Stomach smooth muscle (tissue), 2 donors: ENCODE data around the gene MORF4L2.

Source experiments
- H3K27ac ChIP-seq: one replicate; pipeline ENCODE4 v1.7.0; 2013; ENCODE audit warnings: mild to moderate bottlenecking, low read length, inconsistent platforms
- H3K27me3 ChIP-seq, 2 donors: one replicate each; pipeline ENCODE4 v1.7.0; 2013; ENCODE audit warnings: low read length in 2 of 2; ENCODE audit not compliant: insufficient read depth in 2 of 2, control insufficient read depth in 1 of 2
- H3K36me3 ChIP-seq, 2 donors: one replicate each; pipeline ENCODE4 v1.7.0; 2013; ENCODE audit warnings: low read length in 2 of 2; ENCODE audit not compliant: control insufficient read depth in 2 of 2, insufficient read depth in 2 of 2
- H3K4me1 ChIP-seq: one replicate; pipeline ENCODE4 v1.7.0; 2013; ENCODE audit warnings: low read length; ENCODE audit not compliant: control insufficient read depth, insufficient read depth
- H3K4me3 ChIP-seq, 2 donors: one replicate each; pipeline ENCODE4 v1.7.0; 2013; ENCODE audit warnings: low read length in 2 of 2
- H3K9ac ChIP-seq, 2 donors: one replicate each; pipeline ENCODE4 v1.7.0; 2013; ENCODE audit warnings: low read length in 2 of 2, mild to moderate bottlenecking in 1 of 2
- H3K9me3 ChIP-seq, 2 donors: one replicate each; pipeline ENCODE4 v1.7.0; 2013; ENCODE audit warnings: low read length in 2 of 2; ENCODE audit not compliant: control insufficient read depth in 2 of 2
- donor health status: healthy.
- donor health status: Pancreatic carcinoma.

Gene MORF4L2

GRCh38 chrX:103716962-103717361 lies 30.5 kb upstream of the MORF4L2 start:
- no peaks in the 10 kb centered on the region for H3K9me3 ChIP-seq
- no peak overlapping the region for H3K4me3 ChIP-seq
- no peak overlapping the region for H3K27ac ChIP-seq
- no peak overlapping the region for H3K9ac ChIP-seq
- no peaks in the 10 kb centered on the region for H3K4me1 ChIP-seq
- no peaks in the 10 kb centered on the region for H3K36me3 ChIP-seq
- H3K27me3 ChIP-seq, result peaks cover 0 to 11% of the 10 kb centered on the region in 2 donors

- Histone ChIP-seq H3K4me3 (no peak within 1 kb of the TSS), H3K4me1 (no peaks in the 10 kb centered on the region), H3K9me3 (no peaks in the 10 kb centered on the region), H3K36me3 (no peaks in the 10 kb centered on the region), H3K27ac (no peak within 1 kb of the TSS), H3K9ac (no peak within 1 kb of the TSS), H3K27me3 (peaks cover 0 to 8% of the 10 kb centered on the region in 2 donors)
These were observed 24.1 kb upstream of the MORF4L2 start, which contains the start of gene TMEM31 for GRCh38 chrX:103710609-103711008. TSS of gene TMEM31 (plus strand) at chrX:103710909. CDS start at chrX:103712259, 1,350 bp downstream.

GRCh38 chrX:103704863-103705262 lies 18.4 kb upstream of the MORF4L2 start:
- Histone ChIP-seq H3K27ac (no peak overlapping the region), H3K36me3 (no peaks in the 10 kb centered on the region), H3K9ac (no peak overlapping the region), H3K4me3 (no peak overlapping the region), H3K9me3 (no peaks in the 10 kb centered on the region), H3K27me3 (peaks cover 0 to 10% of the 10 kb centered on the region in 2 donors), H3K4me1 (no peaks in the 10 kb centered on the region)

- Histone ChIP-seq H3K36me3 (no peaks in the 10 kb centered on the region), H3K27ac (no peak overlapping the region), H3K4me1 (no peaks in the 10 kb centered on the region), H3K9me3 (no peaks in the 10 kb centered on the region), H3K4me3 (no peak overlapping the region), H3K9ac (no peak overlapping the region), H3K27me3 (peaks cover 0 to 6% of the 10 kb centered on the region in 2 donors)
These were observed 12.7 kb upstream of the MORF4L2 start for GRCh38 chrX:103699243-103699642.

- no peak overlapping the region for H3K4me3 ChIP-seq
- no peaks in the 10 kb centered on the region for H3K4me1 ChIP-seq
- H3K9me3 ChIP-seq, result no peaks in the 10 kb centered on the region
- no peaks in the 10 kb centered on the region for H3K36me3 ChIP-seq
- H3K27ac ChIP-seq, result no peak overlapping the region
- H3K9ac ChIP-seq, result no peak overlapping the region
- peaks cover 0 to 11% of the 10 kb centered on the region in 2 donors for H3K27me3 ChIP-seq
These were observed 11.2 kb upstream of the MORF4L2 start for GRCh38 chrX:103697687-103698086.

DNA sequence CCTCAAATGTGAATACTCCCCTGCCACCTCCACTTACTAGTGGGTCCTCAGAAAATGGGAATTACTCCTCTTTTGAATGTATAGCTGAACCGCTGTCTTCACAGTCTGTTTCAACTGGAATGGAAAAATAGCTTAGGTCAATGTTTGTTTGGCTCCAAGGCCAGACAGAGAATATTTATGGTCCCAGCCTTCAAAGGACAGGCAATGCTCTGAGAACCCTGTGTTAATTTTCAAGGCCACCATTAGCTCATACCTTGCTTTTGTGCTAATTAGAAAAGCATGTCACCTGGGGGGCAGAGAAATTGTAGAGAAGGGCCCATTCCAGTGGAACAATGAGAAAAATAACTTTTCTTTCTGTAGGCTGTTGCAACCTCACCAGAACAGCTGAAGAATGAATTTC lies 4.6 kb upstream of the MORF4L2 start:
- Histone ChIP-seq H3K36me3 (no peaks in the 10 kb centered on the region), H3K27me3 (peaks cover 0 to 16% of the 10 kb centered on the region in 2 donors), H3K4me1 (no peaks in the 10 kb centered on the region), H3K9ac (no peak overlapping the region), H3K4me3 (no peak overlapping the region), H3K9me3 (no peaks in the 10 kb centered on the region), H3K27ac (no peak overlapping the region)

GRCh38 chrX:103688946-103689345 lies 2.4 kb upstream of the MORF4L2 start:
- H3K4me3 ChIP-seq, result no peak overlapping the region

DNA sequence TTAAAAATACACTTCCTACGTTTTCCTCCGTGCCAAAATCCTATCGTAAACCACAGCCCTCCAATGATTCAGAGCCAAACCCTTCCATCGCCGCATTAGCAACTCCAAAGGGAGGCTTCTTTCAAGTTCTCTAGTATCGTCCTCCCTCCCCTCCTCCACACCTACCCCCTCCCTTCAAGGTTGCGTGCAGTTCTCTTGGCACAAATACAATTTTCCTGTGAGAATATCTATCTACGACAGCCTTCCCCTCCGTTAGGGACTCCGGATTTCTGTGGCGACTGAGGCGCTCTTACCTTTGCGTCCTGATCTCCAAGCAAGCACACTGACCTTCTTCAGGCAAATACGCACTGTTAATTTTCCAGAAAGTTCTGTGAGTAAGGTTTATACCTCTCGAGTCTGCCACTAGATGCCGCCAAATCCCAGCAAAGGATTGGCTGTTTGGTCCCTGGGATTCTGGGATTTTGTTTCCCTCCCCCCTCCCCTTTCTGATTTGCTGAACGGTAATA lies 1.2 kb upstream of the MORF4L2 start:
- Histone ChIP-seq H3K9me3 (no peaks in the 10 kb centered on the region), H3K4me1 (no peaks in the 10 kb centered on the region), H3K36me3 (peaks cover 0 to 11% of the 10 kb centered on the region in 2 donors), H3K27me3 (peaks cover 0 to 6% of the 10 kb centered on the region in 2 donors), H3K27ac (peak overlapping the region; percentile 96), H3K4me3 (peak overlapping the region; percentile 80 to 83), H3K9ac (peak overlapping the region; percentile 94 to 97)

More at GRCh38 chrX:103688946-103689345, 2.4 kb upstream of the MORF4L2 start:
- no peaks in the 10 kb centered on the region for H3K4me1 ChIP-seq
- peak overlapping the region; percentile 96 for H3K27ac ChIP-seq
- no peak overlapping the region for H3K9ac ChIP-seq
- peaks cover 0 to 7% of the 10 kb centered on the region in 2 donors for H3K36me3 ChIP-seq
- no peaks in the 10 kb centered on the region for H3K9me3 ChIP-seq
- H3K27me3 ChIP-seq, result peaks cover 0 to 12% of the 10 kb centered on the region in 2 donors

- Histone ChIP-seq H3K27ac (peak overlapping the region; percentile 96), H3K27me3 (peaks cover 0 to 2% of the 10 kb centered on the region in 2 donors), H3K4me1 (no peaks in the 10 kb centered on the region), H3K9ac (peak overlapping the region; percentile 94 to 97), H3K4me3 (peak overlapping the region; percentile 80 to 83), H3K9me3 (no peaks in the 10 kb centered on the region), H3K36me3 (peaks cover 0 to 11% of the 10 kb centered on the region in 2 donors)
These were observed 685 bp upstream of the MORF4L2 start for GRCh38 chrX:103687073-103687695.

DNA sequence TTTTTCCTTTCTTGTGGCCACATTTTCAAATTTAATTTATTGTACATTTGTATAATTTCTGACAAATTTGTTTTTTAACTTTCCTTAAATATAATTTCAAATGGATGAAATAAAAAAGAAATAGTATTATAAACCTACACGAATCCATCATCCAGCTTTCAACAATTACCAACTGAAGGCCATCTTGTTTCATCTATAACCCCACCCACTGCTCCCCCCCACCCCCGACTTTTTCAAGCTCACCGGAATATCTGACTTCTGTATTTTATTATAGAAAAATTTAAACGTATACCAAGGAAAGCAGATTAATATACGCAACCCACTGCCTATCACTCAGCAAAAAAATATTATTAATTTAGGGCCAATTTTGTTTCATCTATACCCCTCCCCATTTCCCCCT lies 1.1 kb downstream of the MORF4L2 start:
- Histone ChIP-seq H3K9me3 (no peaks in the 10 kb centered on the region), H3K4me1 (no peaks in the 10 kb centered on the region), H3K4me3 (peak overlapping the region; percentile 76 to 80), H3K27ac (no peak overlapping the region), H3K9ac (peak overlapping the region; percentile 80 to 94), H3K27me3 (peaks cover 0 to 2% of the 10 kb centered on the region in 2 donors), H3K36me3 (peaks cover 0 to 11% of the 10 kb centered on the region in 2 donors)

GRCh38 chrX:103681443-103681842 lies 5.1 kb downstream of the MORF4L2 start:
- no peaks in the 10 kb centered on the region for H3K27me3 ChIP-seq
- no peaks in the 10 kb centered on the region for H3K4me1 ChIP-seq
- H3K27ac ChIP-seq, result no peak overlapping the region
- no peaks in the 10 kb centered on the region for H3K9me3 ChIP-seq
- H3K4me3 ChIP-seq, result no peak overlapping the region
- no peak overlapping the region for H3K9ac ChIP-seq
- H3K36me3 ChIP-seq, result peaks cover 0 to 15% of the 10 kb centered on the region in 2 donors
